WTC11 (cell line): Measurements from ENCODE around the gene ZNF41. TPM values are rescaled to one million over a fixed set of nuclear protein-coding genes. Genes with fewer than 3 reads are reported as not detected.

Experiments used
- ATAC-seq: fragments of 200-7000 bp; cut with Tn5 transposase; 2 replicates; pipeline ENCODE4 v1.10.0; 2021; ENCODE audit warnings: mild to moderate bottlenecking, moderate library complexity
- CTCF ChIA-PET: fragments of 300-600 bp; sonication (Branson Sonifier 250); formaldehyde crosslinking; loops from one replicate; lab custom pipeline; 2021; ENCODE audit warnings: antibody characterized with exemption; lab: Charles Lee
- POLR2A ChIA-PET: fragments of 350-600 bp; sonication (Branson Sonifier 250); formaldehyde crosslinking; loops from one replicate; lab custom pipeline; 2021; ENCODE audit warnings: antibody characterized with exemption; lab: Charles Lee
- DNase-seq: peaks from one replicate; pipeline ENCODE4 v3.0.0; 2021; ENCODE audit warnings: low spot score
- H3K27ac Mint-ChIP-seq: 2 replicates; pipeline ENCODE4 v1.8.0; 2021; ENCODE audit warnings: mixed read lengths
- H3K27me3 Mint-ChIP-seq: 2 replicates; pipeline ENCODE4 v1.8.0; 2021; ENCODE audit warnings: low read depth, mild to moderate bottlenecking, moderate library complexity, mixed read lengths
- H3K36me3 Mint-ChIP-seq: 2 replicates; pipeline ENCODE4 v1.8.0; 2021; ENCODE audit warnings: mixed read lengths
- H3K4me1 Mint-ChIP-seq: 2 replicates; pipeline ENCODE4 v1.8.0; 2022; ENCODE audit warnings: mixed read lengths
- H3K4me3 Mint-ChIP-seq: 2 replicates; pipeline ENCODE4 v1.8.0; 2021; ENCODE audit warnings: mild to moderate bottlenecking, moderate library complexity, mixed read lengths
- H3K9me3 Mint-ChIP-seq: 2 replicates; pipeline ENCODE4 v1.8.0; 2021; ENCODE audit warnings: mixed read lengths
- GABPB1 ChIP-seq: sonication (generic); formaldehyde crosslinking; IDR thresholded peaks from 2 replicates; pipeline ENCODE4 v1.8.1; 2023; ENCODE audit warnings: mild to moderate bottlenecking, missing genetic modification reagents
- GRHL2 ChIP-seq: fragments of 250-450 bp; sonication (Bioruptor Pico); IDR thresholded peaks from 2 replicates; pipeline ENCODE4 v1.8.0; 2022; ENCODE audit warnings: mild to moderate bottlenecking, moderate library complexity; ENCODE audit not compliant: insufficient replicate concordance, severe bottlenecking
- GTF2I ChIP-seq: fragments of 250-450 bp; sonication (Bioruptor Pico); conservative IDR thresholded peaks from 2 replicates; pipeline ENCODE4 v1.4.0; 2021; ENCODE audit warnings: mild to moderate bottlenecking
- total RNA-seq: library from RNA; stranded (reverse); gene quantifications from 3 replicates; pipeline ENCODE4 v1.2.3, GENCODE V29; 2021

Gene ZNF41
- total RNA-seq, 1 experiment from 2014 or later: 4.9 TPM

GRCh38 chrX:47413179-47413594 is 69.8 kb downstream of the ZNF41 start:
- ATAC-seq (no peak), DNase-seq (no peak)
- ChIA-PET CTCF (no interaction called here), POLR2A (no interaction called here)
- Mint-ChIP-seq H3K4me3 (no peak overlapping the region), H3K36me3 (peaks cover 48% of the 10 kb centered on the region), H3K27me3 (no peaks in the 10 kb centered on the region), H3K4me1 (no peaks in the 10 kb centered on the region), H3K27ac (no peak overlapping the region), H3K9me3 (peaks cover 38% of the 10 kb centered on the region)
- no peak for TF ChIP-seq GTF2I (CRISPR knock-in tag)
- TF ChIP-seq GRHL2 (CRISPR knock-in tag): no peak
- TF ChIP-seq GABPB1 (CRISPR knock-in tag): no peak

Other genes with a start within 250 kb of the ZNF41 start
- gene ZNF157, start 112.6 kb downstream of the ZNF41 start, total RNA-seq: 1.7 to 2.0 TPM (median 1.8 TPM) in 3 replicates
- 52.5 to 55.8 TPM (median 55.1 TPM) in 3 replicates for gene ARAF, start 78.0 kb upstream of the ZNF41 start, total RNA-seq
- gene TIMP1, start 99.2 kb upstream of the ZNF41 start, total RNA-seq: 35.4 to 50.8 TPM (median 50.1 TPM) in 3 replicates
- 7.1 to 8.3 TPM (median 7.3 TPM) in 3 replicates for gene SYN1, start 136.6 kb upstream of the ZNF41 start, total RNA-seq
- gene CFP, start 146.7 kb upstream of the ZNF41 start, total RNA-seq: 2.0 to 3.4 TPM (median 2.8 TPM) in 3 replicates
- gene ELK1, start 167.3 kb upstream of the ZNF41 start, total RNA-seq: 35.2 to 35.8 TPM (median 35.3 TPM) in 3 replicates
- 68.6 to 80.5 TPM (median 79.9 TPM) in 3 replicates for gene UXT, start 176.0 kb upstream of the ZNF41 start, total RNA-seq